ENCODE measurements around the gene AGMAT.

The AGMAT gene

GRCh38 chr1:15558516-15558915, 26.3 kb downstream of the AGMAT start:
- DNase-seq (no peak), ATAC-seq (replicated peaks) (no peak)
- Mint-ChIP-seq H3K27me3 (no peaks in the 10 kb centered on the region), H3K4me1 (peaks cover 4 to 17% of the 10 kb centered on the region in 2 donors), H3K27ac (no peak overlapping the region), H3K36me3 (peaks cover 25% of the 10 kb centered on the region in 2 donors), H3K9me3 (no peaks in the 10 kb centered on the region), H3K4me3 (no peak overlapping the region)

DNA sequence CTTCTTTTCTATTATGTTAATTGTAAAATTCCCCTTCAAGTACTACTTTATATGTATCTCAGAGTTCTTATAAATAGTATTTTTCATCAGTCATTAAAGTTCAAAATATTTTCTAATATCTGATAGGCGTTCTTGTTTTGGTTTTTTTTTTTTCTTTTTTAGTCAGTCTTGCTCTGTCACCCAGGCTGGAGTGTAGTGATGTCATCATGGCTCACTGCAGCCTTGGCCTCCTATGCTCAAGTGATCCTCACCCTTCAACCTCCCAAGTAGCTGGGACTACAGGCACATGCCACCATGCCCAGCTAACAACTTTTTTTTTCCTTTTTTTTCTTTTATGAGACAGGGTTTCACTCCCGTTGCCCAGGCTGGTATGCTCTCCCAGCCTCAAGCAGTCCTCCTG, 27.3 kb downstream of the AGMAT start:
- Mint-ChIP-seq H3K9me3 (no peaks in the 10 kb centered on the region), H3K27me3 (no peaks in the 10 kb centered on the region), H3K36me3 (peaks cover 24 to 29% of the 10 kb centered on the region in 2 donors), H3K27ac (peak overlapping the region; percentile 47), H3K4me3 (no peak overlapping the region), H3K4me1 (peaks cover 2 to 8% of the 10 kb centered on the region in 2 donors)
- DNase-seq, result no peak
- no peak for ATAC-seq (replicated peaks)

DNA sequence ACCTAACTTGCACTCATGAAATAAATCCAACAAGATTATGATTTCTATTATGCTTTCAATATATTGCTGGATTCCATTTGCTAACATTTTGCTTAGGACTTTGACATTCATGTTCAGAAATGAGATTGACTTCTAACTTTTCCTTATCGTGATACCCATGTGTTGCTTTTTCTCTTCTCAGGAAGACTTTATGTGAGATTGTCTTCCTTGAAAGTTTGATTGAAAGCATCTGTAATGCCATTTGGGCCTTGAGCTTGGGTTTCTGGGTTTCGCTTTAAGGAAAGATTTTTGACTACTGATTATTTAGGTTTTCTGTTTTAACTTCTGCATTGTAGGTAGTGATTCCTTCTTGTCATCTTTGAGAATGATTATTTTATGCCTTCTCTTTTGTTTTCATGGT, 27.8 kb downstream of the AGMAT start:
- Mint-ChIP-seq H3K9me3 (no peaks in the 10 kb centered on the region), H3K4me3 (no peak overlapping the region), H3K27me3 (no peaks in the 10 kb centered on the region), H3K4me1 (peaks cover 2% of the 10 kb centered on the region in 2 donors), H3K36me3 (peaks cover 18 to 24% of the 10 kb centered on the region in 2 donors), H3K27ac (no peak overlapping the region)
- DNase-seq (no peak), ATAC-seq (replicated peaks) (no peak)

DNA sequence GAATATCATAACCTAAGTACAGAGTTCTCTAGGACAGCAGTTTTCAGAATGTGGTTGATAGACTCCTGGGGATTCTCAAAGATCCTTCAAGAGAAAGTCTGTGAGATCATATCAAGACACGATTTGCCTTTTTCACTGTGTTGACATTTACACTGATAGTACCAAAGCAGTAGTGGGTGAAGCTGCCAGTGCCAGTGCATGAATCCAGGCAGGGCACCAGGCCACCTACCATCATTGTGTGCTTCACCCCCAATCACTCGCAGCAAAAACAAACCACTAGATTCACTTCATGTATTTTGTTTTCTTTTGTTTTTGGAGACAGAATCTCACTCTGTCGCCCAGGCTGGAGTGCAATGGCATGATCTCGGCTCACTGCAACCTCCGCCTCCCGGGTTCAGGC, 34.3 kb downstream of the AGMAT start:
- ATAC-seq (replicated peaks), result peak; percentile 43 to 68
- H3K36me3 Mint-ChIP-seq, result peaks cover 21 to 26% of the 10 kb centered on the region in 2 donors
- H3K9me3 Mint-ChIP-seq, result no peaks in the 10 kb centered on the region
- no peak overlapping the region for H3K27ac Mint-ChIP-seq
- H3K4me1 Mint-ChIP-seq, result peaks cover 2 to 11% of the 10 kb centered on the region in 2 donors
- no peak overlapping the region for H3K4me3 Mint-ChIP-seq
- H3K27me3 Mint-ChIP-seq, result no peaks in the 10 kb centered on the region
- DNase-seq, result no peak

DNA sequence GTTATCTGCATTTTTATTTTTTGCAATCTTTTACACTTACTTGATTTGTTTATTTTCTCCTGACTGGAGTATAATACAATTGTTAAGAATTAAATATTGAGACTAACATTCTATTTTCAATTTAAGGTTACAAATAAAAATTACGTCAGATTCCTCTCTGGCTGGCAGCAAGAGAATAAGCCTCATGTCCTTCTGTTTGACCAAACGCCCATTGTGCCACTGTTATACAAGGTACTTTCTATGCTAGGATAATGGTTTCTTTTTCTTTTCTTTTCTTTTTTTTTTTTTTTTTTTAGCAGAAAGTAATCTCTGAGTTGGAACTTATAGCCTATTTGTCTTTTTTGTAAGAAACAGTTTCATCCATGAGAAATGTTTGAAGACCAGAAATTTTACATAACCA, 38.2 kb downstream of the AGMAT start:
- DNase-seq (no peak), ATAC-seq (replicated peaks) (no peak)
- H3K36me3 Mint-ChIP-seq, result peaks cover 29 to 45% of the 10 kb centered on the region in 2 donors
- peaks cover 2 to 11% of the 10 kb centered on the region in 2 donors for H3K4me1 Mint-ChIP-seq
- no peak overlapping the region for H3K27ac Mint-ChIP-seq
- no peaks in the 10 kb centered on the region for H3K9me3 Mint-ChIP-seq
- no peak overlapping the region for H3K4me3 Mint-ChIP-seq
- no peaks in the 10 kb centered on the region for H3K27me3 Mint-ChIP-seq

- H3K4me3 Mint-ChIP-seq, result no peak overlapping the region
- no peaks in the 10 kb centered on the region for H3K27me3 Mint-ChIP-seq
- ATAC-seq (replicated peaks) (no peak), DNase-seq (no peak)
- no peaks in the 10 kb centered on the region for H3K9me3 Mint-ChIP-seq
- peaks cover 0 to 3% of the 10 kb centered on the region in 2 donors for H3K4me1 Mint-ChIP-seq
- H3K36me3 Mint-ChIP-seq, result peaks cover 26 to 45% of the 10 kb centered on the region in 2 donors
- no peak overlapping the region for H3K27ac Mint-ChIP-seq
Measured at GRCh38 chr1:15543589-15544568, 41.0 kb downstream of the AGMAT start.

DNA sequence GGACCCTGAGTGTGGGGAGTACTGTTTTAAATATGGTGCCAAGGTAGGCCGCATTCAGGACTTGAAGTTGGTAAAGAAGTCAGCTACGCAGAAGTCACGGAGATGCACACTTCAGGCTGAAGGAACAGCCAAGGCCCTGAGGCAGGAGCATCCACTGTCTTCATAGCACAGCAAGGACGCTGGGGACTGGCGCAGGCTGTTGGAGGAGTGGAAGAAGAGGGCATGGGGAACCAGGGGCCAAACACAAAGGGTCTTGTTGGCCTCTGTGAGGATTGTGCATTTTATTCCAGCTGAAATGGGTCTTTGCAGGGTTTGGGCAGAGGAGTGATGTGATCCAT, 41.6 kb downstream of the AGMAT start:
- H3K27ac Mint-ChIP-seq, result no peak overlapping the region
- H3K4me3 Mint-ChIP-seq, result no peak overlapping the region
- DNase-seq, result no peak
- no peak for ATAC-seq (replicated peaks)
- no peaks in the 10 kb centered on the region for H3K9me3 Mint-ChIP-seq
- peaks cover 0 to 6% of the 10 kb centered on the region in 2 donors for H3K4me1 Mint-ChIP-seq
- H3K36me3 Mint-ChIP-seq, result peaks cover 28 to 48% of the 10 kb centered on the region in 2 donors
- H3K27me3 Mint-ChIP-seq, result no peaks in the 10 kb centered on the region

DNA sequence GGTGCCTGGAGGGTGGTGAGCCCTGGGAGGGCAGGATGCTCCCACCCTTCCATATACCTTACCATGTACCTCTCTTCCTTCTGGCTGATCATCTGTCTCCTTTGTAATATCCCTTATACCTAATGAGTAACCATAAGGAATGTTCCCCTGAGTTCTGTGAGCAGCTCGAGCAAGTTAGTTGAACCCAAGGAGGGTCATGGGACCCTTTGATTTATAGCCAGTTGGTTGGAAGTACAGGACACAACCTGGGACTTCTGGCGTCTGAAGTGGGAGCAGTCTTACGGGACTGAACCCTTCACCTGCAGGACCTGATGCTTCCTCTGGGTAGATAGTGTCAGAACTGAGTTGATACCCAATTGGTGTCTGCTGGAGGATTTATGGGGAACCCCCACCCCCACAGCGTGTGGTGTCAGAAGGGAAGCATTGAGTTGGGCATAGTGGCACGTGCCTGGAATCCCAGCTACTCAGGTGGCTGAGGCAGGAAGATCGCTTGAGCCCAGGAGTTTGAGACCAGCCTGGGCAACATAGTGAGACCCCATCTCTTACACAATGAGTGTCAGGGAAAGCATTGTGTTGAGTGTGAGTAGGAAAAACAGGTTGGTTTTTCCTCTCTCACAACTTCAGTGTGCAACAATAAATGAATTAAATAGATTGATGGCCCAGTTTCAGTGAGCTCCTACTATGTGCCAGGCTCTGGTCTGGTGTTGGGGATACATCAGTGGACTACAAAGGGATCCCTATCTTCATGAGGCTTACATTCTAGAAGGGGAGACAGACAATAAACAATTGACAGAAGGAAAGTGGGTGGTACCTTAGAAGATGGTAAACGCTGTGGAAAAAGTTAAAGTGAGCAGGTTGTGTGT, 42.2 kb downstream of the AGMAT start:
- peaks cover 23 to 42% of the 10 kb centered on the region in 2 donors for H3K36me3 Mint-ChIP-seq
- ATAC-seq (replicated peaks), result no peak

DNA sequence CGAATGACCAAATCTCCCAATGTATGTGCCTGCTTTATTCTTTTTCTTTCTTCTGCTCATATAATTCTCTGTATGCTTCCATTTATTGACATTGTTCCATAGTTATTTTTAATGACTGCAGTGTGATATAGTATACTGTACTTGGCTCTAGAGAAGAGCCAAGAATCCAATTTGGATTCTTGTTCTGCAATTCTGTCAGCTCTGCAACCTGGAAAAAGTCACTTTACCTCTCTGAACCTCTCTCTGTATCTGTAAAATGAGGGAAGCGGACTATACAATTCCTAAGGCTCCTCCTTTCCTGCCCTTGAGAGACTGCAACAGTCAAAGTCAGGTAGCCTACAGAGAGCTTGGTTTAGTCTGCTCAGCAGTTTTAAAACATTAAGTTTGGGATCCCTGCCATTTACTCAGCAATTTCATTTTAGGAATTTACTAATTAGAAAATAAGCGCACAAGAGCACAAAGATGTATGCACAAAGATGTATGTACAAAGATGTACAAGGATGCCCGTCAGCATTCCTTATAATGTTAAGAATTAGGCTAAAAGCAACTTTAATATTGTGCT, 43.5 kb downstream of the AGMAT start:
- DNase-seq (no peak), ATAC-seq (replicated peaks) (no peak)
- H3K4me3 Mint-ChIP-seq, result no peak overlapping the region
- peaks cover 25 to 47% of the 10 kb centered on the region in 2 donors for H3K36me3 Mint-ChIP-seq
- no peaks in the 10 kb centered on the region for H3K9me3 Mint-ChIP-seq
- peak overlapping the region; percentile 59 for H3K27ac Mint-ChIP-seq
- H3K4me1 Mint-ChIP-seq, result peaks cover 0 to 6% of the 10 kb centered on the region in 2 donors
- no peaks in the 10 kb centered on the region for H3K27me3 Mint-ChIP-seq

More for the DNA sequence above, 42.2 kb downstream of the AGMAT start:
- Mint-ChIP-seq H3K4me1 (peaks cover 0 to 6% of the 10 kb centered on the region in 2 donors), H3K27me3 (no peaks in the 10 kb centered on the region), H3K9me3 (no peaks in the 10 kb centered on the region), H3K4me3 (no peak overlapping the region), H3K27ac (no peak overlapping the region)
- DNase-seq, result no peak

- no peak for DNase-seq
- H3K27me3 Mint-ChIP-seq, result no peaks in the 10 kb centered on the region
- no peak overlapping the region for H3K27ac Mint-ChIP-seq
- no peak for ATAC-seq (replicated peaks)
- H3K36me3 Mint-ChIP-seq, result peaks cover 23 to 47% of the 10 kb centered on the region in 2 donors
- H3K4me3 Mint-ChIP-seq, result no peak overlapping the region
- H3K4me1 Mint-ChIP-seq, result peaks cover 0 to 6% of the 10 kb centered on the region in 2 donors
- H3K9me3 Mint-ChIP-seq, result no peaks in the 10 kb centered on the region
Measured at GRCh38 chr1:15540186-15540585, 44.7 kb downstream of the AGMAT start.

DNA sequence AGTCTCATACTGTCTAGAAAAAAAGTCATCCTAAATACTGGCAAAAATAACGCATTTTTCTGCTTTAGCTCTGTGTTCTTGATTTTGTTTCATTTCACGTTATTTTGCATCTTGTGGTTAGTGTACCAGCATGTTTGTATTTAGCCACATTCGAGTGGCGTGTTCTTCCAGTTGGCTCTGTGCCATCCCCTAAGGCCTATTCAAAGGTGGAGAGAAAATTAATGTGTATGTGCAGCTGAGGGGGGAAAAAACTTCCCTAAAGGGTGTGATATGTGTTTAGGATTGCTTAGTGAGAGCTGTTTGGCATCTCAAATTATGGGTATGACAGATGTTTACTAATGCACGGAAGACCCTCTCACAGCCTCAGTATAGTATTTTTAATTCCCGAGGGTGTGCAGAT, 46.1 kb downstream of the AGMAT start:
- Mint-ChIP-seq H3K27ac (no peak overlapping the region), H3K4me3 (no peak overlapping the region), H3K9me3 (no peaks in the 10 kb centered on the region), H3K36me3 (peaks cover 19 to 43% of the 10 kb centered on the region in 2 donors), H3K4me1 (peaks cover 0 to 6% of the 10 kb centered on the region in 2 donors), H3K27me3 (no peaks in the 10 kb centered on the region)
- ATAC-seq (replicated peaks) (no peak), DNase-seq (no peak)

- Mint-ChIP-seq H3K27ac (no peak overlapping the region), H3K36me3 (peaks cover 16 to 26% of the 10 kb centered on the region in 2 donors), H3K27me3 (no peaks in the 10 kb centered on the region), H3K9me3 (no peaks in the 10 kb centered on the region), H3K4me1 (peaks cover 15 to 23% of the 10 kb centered on the region in 2 donors), H3K4me3 (no peak overlapping the region)
- ATAC-seq (replicated peaks), result no peak
- no peak for DNase-seq
Measured at GRCh38 chr1:15531682-15532081, 53.2 kb downstream of the AGMAT start.

DNA sequence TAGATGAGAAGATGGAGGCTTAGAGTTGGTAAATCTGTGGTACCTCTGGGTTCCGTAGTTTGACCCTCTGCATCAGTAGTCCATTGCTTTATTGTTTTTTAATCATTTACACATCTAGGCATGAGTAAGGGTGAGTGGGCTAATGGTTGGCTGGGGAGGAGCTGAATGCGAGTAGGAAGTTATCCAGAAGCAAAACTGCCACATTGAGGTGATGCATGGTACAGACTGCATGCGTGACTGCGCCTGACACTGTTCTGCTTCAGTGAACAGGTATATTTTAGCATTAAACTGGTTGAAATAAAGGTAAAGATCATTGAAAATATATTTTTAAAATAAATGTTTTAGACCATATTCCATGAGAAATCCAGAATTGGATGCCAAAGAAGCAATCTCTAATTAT, 53.8 kb downstream of the AGMAT start:
- no peak for ATAC-seq (replicated peaks)
- DNase-seq, result no peak
- H3K27me3 Mint-ChIP-seq, result no peaks in the 10 kb centered on the region

More for the DNA sequence above, 53.8 kb downstream of the AGMAT start:
- Mint-ChIP-seq H3K9me3 (no peaks in the 10 kb centered on the region), H3K27ac (no peak overlapping the region), H3K36me3 (peaks cover 10 to 21% of the 10 kb centered on the region in 2 donors), H3K4me3 (no peak overlapping the region), H3K4me1 (peaks cover 17 to 30% of the 10 kb centered on the region in 2 donors)
